Peyer's patch (tissue), 4 donors: ENCODE data around the gene CTNNA2. TPM values are rescaled to one million over a fixed set of nuclear protein-coding genes. Genes with fewer than 3 reads are reported as not detected.

Source experiments
- DNase-seq, 3 donors: peaks; one replicate each; pipeline ENCODE4 v3.0.0-alpha.2; 2017 to 2019
- H3K27ac ChIP-seq, 4 donors: fragments of 200-600 bp; sonication (generic); one replicate each; pipeline ENCODE4 v1.5.1; 2016 to 2019
- H3K27me3 ChIP-seq, 2 donors: fragments of 200-600 bp; sonication (generic); one replicate each; pipeline ENCODE4 v1.5.1; 2019
- H3K36me3 ChIP-seq, 3 donors: fragments of 200-600 bp; sonication (generic); one replicate each; pipeline ENCODE4 v1.5.1; 2016 to 2019
- H3K4me1 ChIP-seq, 4 donors: fragments of 200-600 bp; sonication (generic); one replicate each; pipeline ENCODE4 v1.5.1; 2016 to 2019
- H3K4me3 ChIP-seq, 4 donors: fragments of 200-600 bp; sonication (generic); 1 replicate in 3 of 4; 2 replicates in 1 of 4; pipeline ENCODE4 v1.5.1; 2016 to 2019; ENCODE audit warnings: mild to moderate bottlenecking in 1 of 4
- H3K9me3 ChIP-seq, 4 donors: fragments of 200-600 bp; sonication (generic); one replicate each; pipeline ENCODE4 v1.5.1; 2016 to 2019; ENCODE audit warnings: mild to moderate bottlenecking in 1 of 4
- CTCF ChIP-seq, 6 experiments: fragments of 450-650 bp in 4 of 6; fragments of 200-600 bp in 2 of 6; sonication (generic) in 1 of 6; IDR thresholded peaks; one replicate each; pipeline ENCODE4 v1.5.1; 2017 to 2019; ENCODE audit warnings: antibody characterized with exemption in 6 of 6, mild to moderate bottlenecking in 3 of 6, moderate library complexity in 1 of 6
- POLR2A ChIP-seq, 2 donors: fragments of 450-650 bp; IDR thresholded peaks; one replicate each; pipeline ENCODE4 v1.5.1; 2017; ENCODE audit warnings: antibody characterized with exemption in 2 of 2, mild to moderate bottlenecking in 2 of 2, moderate library complexity in 2 of 2
- total RNA-seq, 4 donors: library from RNA; depleted of rRNA; stranded (reverse); fragments of >200 nt; gene quantifications; one replicate each; pipeline ENCODE4 v1.1.0, GENCODE V29; 2016

CTNNA2 gene
- total RNA-seq, 4 donors from 2014 or later = 0.67 to 5.3 (median 0.88) TPM; not detected in 1

- H3K36me3 ChIP-seq = no peaks in the 10 kb centered on the region
- no peak overlapping the region for H3K27ac ChIP-seq
- H3K9me3 ChIP-seq = no peaks in the 10 kb centered on the region
- no peaks in the 10 kb centered on the region for H3K4me1 ChIP-seq
- H3K27me3 ChIP-seq = no peaks in the 10 kb centered on the region
- H3K4me3 ChIP-seq = no peak overlapping the region
- no peak for DNase-seq
- no peak for TF ChIP-seq POLR2A (IDR thresholded peaks at IDR 0.05)
- no peak for TF ChIP-seq CTCF (IDR thresholded peaks at IDR 0.05)
These were observed 78.4 kb downstream of the CTNNA2 start for GRCh38 chr2:79591281-79591680.

GRCh38 chr2:79593237-79593867, 80.5 kb downstream of the CTNNA2 start:
- H3K9me3 ChIP-seq = no peaks in the 10 kb centered on the region
- no peak for TF ChIP-seq CTCF (IDR thresholded peaks at IDR 0.05)
- no peak for TF ChIP-seq POLR2A (IDR thresholded peaks at IDR 0.05)
- no peak for DNase-seq
- H3K4me1 ChIP-seq = no peaks in the 10 kb centered on the region
- no peaks in the 10 kb centered on the region for H3K36me3 ChIP-seq
- no peak overlapping the region for H3K4me3 ChIP-seq
- no peaks in the 10 kb centered on the region for H3K27me3 ChIP-seq
- H3K27ac ChIP-seq = no peak overlapping the region

- no peak for DNase-seq
- H3K36me3 ChIP-seq = no peaks in the 10 kb centered on the region
- H3K27me3 ChIP-seq = no peaks in the 10 kb centered on the region
- H3K4me3 ChIP-seq = no peak overlapping the region
- H3K9me3 ChIP-seq = no peaks in the 10 kb centered on the region
- no peaks in the 10 kb centered on the region for H3K4me1 ChIP-seq
- H3K27ac ChIP-seq = no peak overlapping the region
- TF ChIP-seq POLR2A (IDR thresholded peaks at IDR 0.05) = no peak
- no peak for TF ChIP-seq CTCF (IDR thresholded peaks at IDR 0.05)
These were observed 83.6 kb downstream of the CTNNA2 start for GRCh38 chr2:79596403-79596802.

GRCh38 chr2:79604748-79605147, 91.9 kb downstream of the CTNNA2 start:
- no peaks in the 10 kb centered on the region for H3K9me3 ChIP-seq
- no peaks in the 10 kb centered on the region for H3K27me3 ChIP-seq
- H3K27ac ChIP-seq = no peak overlapping the region
- H3K36me3 ChIP-seq = no peaks in the 10 kb centered on the region
- TF ChIP-seq POLR2A (IDR thresholded peaks at IDR 0.05) (no peak), CTCF (IDR thresholded peaks at IDR 0.05) (no peak)
- no peak for DNase-seq
- H3K4me1 ChIP-seq = no peaks in the 10 kb centered on the region
- no peak overlapping the region for H3K4me3 ChIP-seq

GRCh38 chr2:79611448-79612016, 98.7 kb downstream of the CTNNA2 start:
- Histone ChIP-seq H3K36me3 (no peaks in the 10 kb centered on the region), H3K4me1 (no peaks in the 10 kb centered on the region), H3K4me3 (no peak overlapping the region), H3K9me3 (no peaks in the 10 kb centered on the region), H3K27ac (no peak overlapping the region), H3K27me3 (no peaks in the 10 kb centered on the region)
- DNase-seq = no peak
- no peak for TF ChIP-seq CTCF (IDR thresholded peaks at IDR 0.05)
- TF ChIP-seq POLR2A (IDR thresholded peaks at IDR 0.05) = no peak
